K562 (cell line): ENCODE measurements around the gene DDX20. TPM values are rescaled to one million over a fixed set of nuclear protein-coding genes. Genes with fewer than 3 reads are reported as not detected.
A peak's percentile ranks its signal among the peaks of the same experiment; 100 is the strongest.

ENCODE experiments used
- HDAC3 ChIP-seq: fragments of 450-650 bp; IDR thresholded peaks from 2 replicates; pipeline ENCODE4 v1.6.1; 2018; ENCODE audit warnings: borderline replicate concordance, mild to moderate bottlenecking, moderate library complexity; ENCODE audit not compliant: partially characterized antibody
- HES1 ChIP-seq: fragments of 450-650 bp; IDR thresholded peaks from 2 replicates; pipeline ENCODE4 v1.6.1; 2016; ENCODE audit warnings: low read depth, mild to moderate bottlenecking, moderate library complexity
- HOMEZ ChIP-seq: fragments of 250-450 bp; sonication (Bioruptor Pico); IDR thresholded peaks from 2 replicates; pipeline ENCODE4 v1.4.0; 2020; ENCODE audit warnings: mild to moderate bottlenecking, moderate library complexity
- KLF6 ChIP-seq: fragments of 250-450 bp; sonication (Bioruptor Pico); IDR thresholded peaks from 2 replicates; pipeline ENCODE4 v1.4.0; 2020; ENCODE audit warnings: mild to moderate bottlenecking, moderate library complexity, borderline replicate concordance
- MEF2D ChIP-seq: conservative IDR thresholded peaks from 2 replicates; pipeline ENCODE4 v1.6.1; 2016; ENCODE audit warnings: low read depth, missing genetic modification characterization, missing compliant biosample characterization
- MTA3 ChIP-seq: fragments of 450-650 bp; formaldehyde crosslinking; IDR thresholded peaks from 2 replicates; pipeline ENCODE4 v1.6.1; 2017; ENCODE audit warnings: mild to moderate bottlenecking, borderline replicate concordance
- NR1H2 ChIP-seq: sonication (generic); formaldehyde crosslinking; IDR thresholded peaks from 2 replicates; pipeline ENCODE4 v1.4.0; 2020; ENCODE audit warnings: mild to moderate bottlenecking, missing genetic modification reagents
- SETDB1 ChIP-seq: IDR thresholded peaks from one replicate; pipeline ENCODE4 v1.6.1; 2012; ENCODE audit warnings: low read length, control low read depth, inconsistent platforms
- SLC30A9 ChIP-seq: fragments of 250-450 bp; sonication (Bioruptor Pico); IDR thresholded peaks from 2 replicates; pipeline ENCODE4 v1.8.0; 2022; ENCODE audit warnings: mild to moderate bottlenecking, moderate library complexity
- SMAD1 ChIP-seq: fragments of 150-350 bp; IDR thresholded peaks from 2 replicates; pipeline ENCODE4 v1.6.1; 2014; ENCODE audit warnings: low read length, low read depth; ENCODE audit not compliant: partially characterized antibody
- TSC22D4 ChIP-seq: fragments of 450-650 bp; IDR thresholded peaks from 2 replicates; pipeline ENCODE4 v1.6.1; 2016; ENCODE audit warnings: missing genetic modification characterization, missing biosample characterization, control low read depth
- U2AF2 ChIP-seq: fragments of 200-400 bp; formaldehyde crosslinking; optimal IDR thresholded peaks from 2 replicates; pipeline ENCODE3; 2017; ENCODE audit warnings: low read depth, mild to moderate bottlenecking, low read length
- UBTF ChIP-seq, 2 experiments: IDR thresholded peaks; 2 replicates each; pipeline ENCODE4 v1.6.1; 2012; ENCODE audit warnings: improper control_type of control experiment in 2 of 2, low read depth in 2 of 2, low read length in 2 of 2, borderline replicate concordance in 1 of 2
- ZBTB43 ChIP-seq: sonication (generic); formaldehyde crosslinking; IDR thresholded peaks from 2 replicates; pipeline ENCODE4 v1.8.0; 2023; ENCODE audit warnings: mild to moderate bottlenecking, missing genetic modification reagents
- ZNF282 ChIP-seq: sonication (generic); formaldehyde crosslinking; IDR thresholded peaks from 2 replicates; pipeline ENCODE4 v1.8.1; 2023; ENCODE audit warnings: missing genetic modification reagents
- ZNF354B ChIP-seq: fragments of 250-450 bp; sonication (Bioruptor Pico); IDR thresholded peaks from 2 replicates; pipeline ENCODE4 v1.4.0; 2020
- ZNF384 ChIP-seq: IDR thresholded peaks from 2 replicates; pipeline ENCODE4 v1.6.1; 2012; ENCODE audit warnings: low read depth, low read length, improper control_type of control experiment
- ZNF75A ChIP-seq: fragments of 450-650 bp; formaldehyde crosslinking; IDR thresholded peaks from 2 replicates; pipeline ENCODE4 v1.4.0; 2020; ENCODE audit warnings: mild to moderate bottlenecking
- ZSCAN32 ChIP-seq: fragments of 450-650 bp; formaldehyde crosslinking; IDR thresholded peaks from 2 replicates; pipeline ENCODE4 v1.4.0; 2020; ENCODE audit warnings: mild to moderate bottlenecking, moderate library complexity
- polyA plus RNA-seq, 8 experiments: library from polyadenylated mRNA; depleted of rRNA in 4 of 8; stranded (reverse) in 5 of 8; unstranded in 3 of 8; fragments of >200 nt; fragmentation: Nextera tagmentation in 2 of 8; fragmentation: Illumina TruSeq in 1 of 8; extraction: Ambion mirVana in 2 of 8; extraction: Trizol in 1 of 8; gene quantifications; 2 replicates each; pipeline versions ENCODE4 v1.2.1 to v1.2.3, GENCODE V29; 2011 to 2014; ENCODE audit warnings: inconsistent platforms in 1 of 8, missing spikeins in 1 of 8
- total RNA-seq, 7 experiments: library from RNA; depleted of rRNA in 6 of 7; stranded (reverse); fragments of >200 nt in 6 of 7; fragmentation: Illumina TruSeq in 2 of 7; extraction: Trizol in 2 of 7; gene quantifications; 2 replicates each; pipeline versions ENCODE4 v1.2.1 to v1.2.3, GENCODE V29; 2011 to 2021; ENCODE audit warnings: low replicate concordance in 1 of 7
- TF ChIP-seq, protein P1 (sequence below): fragments of 450-650 bp; formaldehyde crosslinking; IDR thresholded peaks from 2 replicates; pipeline ENCODE4 v1.4.0; 2022; ENCODE audit warnings: mild to moderate bottlenecking, moderate library complexity
- TF ChIP-seq, protein P2 (sequence below), 3 experiments: IDR thresholded peaks in 2 of 3; conservative IDR thresholded peaks in 1 of 3; 2 replicates each; pipeline ENCODE4 v1.5.1; 2011 to 2012; ENCODE audit warnings: low read length in 3 of 3, mild to moderate bottlenecking in 3 of 3, control low read depth in 2 of 3, improper control_type of control experiment in 1 of 3, inconsistent platforms in 1 of 3, low read depth in 1 of 3, mixed read lengths in 1 of 3, moderate library complexity in 1 of 3; ENCODE audit not compliant: insufficient read depth in 2 of 3

The DDX20 gene
- total and polyA plus RNA-seq, 9 of the 15 experiments (the other 6 are each of a cell fraction or from before 2014, with no cell fraction given): 8.3 to 33.4 (median 24.5) TPM

DNA sequence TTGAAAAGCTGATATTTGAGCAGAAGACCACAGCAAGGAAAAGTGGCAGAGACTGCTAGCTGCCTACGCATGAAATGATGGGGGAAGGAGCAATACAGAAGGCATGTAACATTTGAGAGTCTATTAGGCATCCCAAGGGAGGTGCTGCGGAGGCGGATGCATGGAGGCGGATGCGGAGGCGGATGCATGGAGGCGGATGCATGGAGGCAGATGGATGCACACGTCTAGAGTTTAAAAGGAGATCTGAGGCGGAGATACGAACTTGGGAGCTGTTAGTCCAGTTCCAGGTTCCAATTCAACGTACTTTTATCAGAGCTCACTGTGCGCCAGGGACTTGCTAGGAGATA is 744 bp upstream of the DDX20 start (continued):
- TF ChIP-seq ZNF75A (CRISPR knock-in tag) (no peak), HES1 (peak; percentile 34; the same call in 1 of the 2 replicates), MEF2D (tag) (no peak), ZSCAN32 (no peak), HDAC3 (no peak), SETDB1 (no peak), MTA3 (no peak), SMAD1 (no peak), KLF6 (CRISPR knock-in tag) (no peak), U2AF2 (no peak), HOMEZ (peak; percentile 46; the same call in 1 of the 2 replicates), SLC30A9 (CRISPR knock-in tag) (no peak), UBTF (IDR thresholded peaks at IDR 0.05; ENCODE audit: borderline replicate concordance in 1 of 2, low read depth in 2 of 2, low read length in 2 of 2) (no peak), NR1H2 (CRISPR knock-in tag) (no peak), TSC22D4 (tag) (no peak), ZNF282 (CRISPR knock-in tag) (no peak), ZNF384 (no peak), ZBTB43 (no peak), ZNF354B (CRISPR knock-in tag) (no peak)
- TF ChIP-seq, protein P1, sequence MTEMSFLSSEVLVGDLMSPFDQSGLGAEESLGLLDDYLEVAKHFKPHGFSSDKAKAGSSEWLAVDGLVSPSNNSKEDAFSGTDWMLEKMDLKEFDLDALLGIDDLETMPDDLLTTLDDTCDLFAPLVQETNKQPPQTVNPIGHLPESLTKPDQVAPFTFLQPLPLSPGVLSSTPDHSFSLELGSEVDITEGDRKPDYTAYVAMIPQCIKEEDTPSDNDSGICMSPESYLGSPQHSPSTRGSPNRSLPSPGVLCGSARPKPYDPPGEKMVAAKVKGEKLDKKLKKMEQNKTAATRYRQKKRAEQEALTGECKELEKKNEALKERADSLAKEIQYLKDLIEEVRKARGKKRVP: 0 out of 2 replicates have a peak, but pooled peaks have one; percentile 5
- TF ChIP-seq, protein P2, sequence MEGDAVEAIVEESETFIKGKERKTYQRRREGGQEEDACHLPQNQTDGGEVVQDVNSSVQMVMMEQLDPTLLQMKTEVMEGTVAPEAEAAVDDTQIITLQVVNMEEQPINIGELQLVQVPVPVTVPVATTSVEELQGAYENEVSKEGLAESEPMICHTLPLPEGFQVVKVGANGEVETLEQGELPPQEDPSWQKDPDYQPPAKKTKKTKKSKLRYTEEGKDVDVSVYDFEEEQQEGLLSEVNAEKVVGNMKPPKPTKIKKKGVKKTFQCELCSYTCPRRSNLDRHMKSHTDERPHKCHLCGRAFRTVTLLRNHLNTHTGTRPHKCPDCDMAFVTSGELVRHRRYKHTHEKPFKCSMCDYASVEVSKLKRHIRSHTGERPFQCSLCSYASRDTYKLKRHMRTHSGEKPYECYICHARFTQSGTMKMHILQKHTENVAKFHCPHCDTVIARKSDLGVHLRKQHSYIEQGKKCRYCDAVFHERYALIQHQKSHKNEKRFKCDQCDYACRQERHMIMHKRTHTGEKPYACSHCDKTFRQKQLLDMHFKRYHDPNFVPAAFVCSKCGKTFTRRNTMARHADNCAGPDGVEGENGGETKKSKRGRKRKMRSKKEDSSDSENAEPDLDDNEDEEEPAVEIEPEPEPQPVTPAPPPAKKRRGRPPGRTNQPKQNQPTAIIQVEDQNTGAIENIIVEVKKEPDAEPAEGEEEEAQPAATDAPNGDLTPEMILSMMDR (IDR thresholded peaks at IDR 0.05 in 2 of 3, conservative IDR thresholded peaks at IDR 0.05 in 1 of 3; ENCODE audit: insufficient read depth in 2 of 3, low read depth in 1 of 3, low read length in 3 of 3): no peak
